Thyroid gland (tissue), 4 donors: ENCODE results near the gene WDSUB1.

ENCODE experiments used
- CTCF ChIP-seq, 6 experiments: fragments of 200-600 bp in 3 of 6; fragments of 450-650 bp in 3 of 6; sonication (generic) in 3 of 6; IDR thresholded peaks; one replicate each; pipeline ENCODE4 v1.5.1; 2016 to 2019; ENCODE audit warnings: antibody characterized with exemption in 6 of 6, mild to moderate bottlenecking in 2 of 6, inconsistent platforms in 1 of 6, moderate library complexity in 1 of 6
- POLR2A ChIP-seq, 2 donors: fragments of 450-650 bp; IDR thresholded peaks; one replicate each; pipeline ENCODE4 v1.6.1; 2017; ENCODE audit warnings: antibody characterized with exemption in 2 of 2, mild to moderate bottlenecking in 2 of 2, moderate library complexity in 1 of 2

GRCh38 chr2:159281002-159281401, 5.5 kb downstream of the WDSUB1 start:
- no peak for TF ChIP-seq CTCF (IDR thresholded peaks at IDR 0.05)
- TF ChIP-seq POLR2A (IDR thresholded peaks at IDR 0.05), result no peak
